ENCODE data around the gene ZNF593. TPM values are rescaled to one million over a fixed set of nuclear protein-coding genes. Genes with fewer than 3 reads are reported as not detected.

The ZNF593 gene
- polyA plus RNA-seq, 2 of the 4 experiments (the other 2 are of a cell fraction), result 27.2 to 45.4 TPM

GRCh38 chr1:26127235-26128163 is 42.2 kb upstream of the ZNF593 start:
- H3K9me3 ChIP-seq, result no peaks in the 10 kb centered on the region
- H3K4me3 ChIP-seq, result no peak overlapping the region
- no peak for TF ChIP-seq CBX2 (IDR thresholded peaks at IDR 0.05; ENCODE audit: borderline replicate concordance, low read depth)
- TF ChIP-seq HMGXB4 (CRISPR knock-in tag; IDR thresholded peaks at IDR 0.05; ENCODE audit: borderline replicate concordance), result no peak
- TF ChIP-seq MAZ (IDR thresholded peaks at IDR 0.05; ENCODE audit: borderline replicate concordance, low read depth, low read length), result no peak
- FAIRE-seq, result no peak
- H3K27ac ChIP-seq, result no peak overlapping the region
- no peak for ATAC-seq
- H3K4me2 ChIP-seq, result no peak overlapping the region
- POLR2A ChIA-PET, result no interaction called here
- H3K4me1 ChIP-seq, result peaks cover 30% of the 10 kb centered on the region; the same call in 2 of the 3 replicates
- CTCF ChIA-PET, result interaction anchor here (0.9 to 7.1 kb wide), 8 partner anchors 10 to 225 kb away, joined by 3 to 46 read pairs (median 4); no protein-coding TSS in a partner anchor
- DNase-seq (ENCODE audit: low read depth in 1 of 2, low spot score in 1 of 2), result no peak
- WGBS (ENCODE audit: missing lambda C conversion rate), result 90% methylated on average over 13 of the region's 13 CpGs

- Histone ChIP-seq H3K4me2 (no peak overlapping the region), H3K4me3 (no peak overlapping the region), H3K4me1 (peaks cover 8% of the 10 kb centered on the region; the same call in 2 of the 3 replicates), H3K9me3 (no peaks in the 10 kb centered on the region), H3K27ac (no peak overlapping the region)
- ChIA-PET POLR2A (no interaction called here), CTCF (interaction anchor here (1.1 to 4.5 kb wide), 3 partner anchors 16 to 25 kb away, joined by 3 to 24 read pairs (median 3); no protein-coding TSS in a partner anchor)
- TF ChIP-seq FOXS1 (CRISPR knock-in tag; IDR thresholded peaks at IDR 0.05) (no peak), MAX (IDR thresholded peaks at IDR 0.05) (no peak), ELK1 (IDR thresholded peaks at IDR 0.05; ENCODE audit: low read depth, low read length) (no peak)
- ATAC-seq, result no peak
- DNase-seq (ENCODE audit: low read depth in 1 of 2, low spot score in 1 of 2), result no peak
- no peak for FAIRE-seq
- 75% methylated on average over 4 of the region's 4 CpGs for WGBS (ENCODE audit: missing lambda C conversion rate)
These were observed 39.9 kb upstream of the ZNF593 start for GRCh38 chr1:26129778-26130177.

GRCh38 chr1:26130695-26131094 is 39.0 kb upstream of the ZNF593 start:
- 70% methylated on average over 1 of the region's 1 CpG for WGBS (ENCODE audit: missing lambda C conversion rate)
- H3K4me2 ChIP-seq, result no peak overlapping the region
- ChIA-PET POLR2A (no interaction called here), CTCF (interaction anchor here (1.0 to 4.5 kb wide), 4 partner anchors 8 to 26 kb away, joined by 3 to 24 read pairs (median 3); no protein-coding TSS in a partner anchor)
- DNase-seq (ENCODE audit: low read depth in 1 of 2, low spot score in 1 of 2) (no peak), FAIRE-seq (no peak), ATAC-seq (no peak)
- H3K4me3 ChIP-seq, result no peak overlapping the region
- H3K9me3 ChIP-seq, result no peaks in the 10 kb centered on the region
- H3K4me1 ChIP-seq, result 0 out of 3 replicates have a peak, but pooled peaks cover 5% of the 10 kb centered on the region
- no peak overlapping the region for H3K27ac ChIP-seq
- no peak for TF ChIP-seq FOSL2 (IDR thresholded peaks at IDR 0.05)
- TF ChIP-seq FOSL2 (CRISPR knock-in tag; IDR thresholded peaks at IDR 0.05), result no peak
- TF ChIP-seq MAFK (IDR thresholded peaks at IDR 0.05; ENCODE audit: partially characterized antibody), result no peak
- TF ChIP-seq NFE2L2 (conservative IDR thresholded peaks at IDR 0.05; ENCODE audit: low read length), result no peak
- TF ChIP-seq MAX (IDR thresholded peaks at IDR 0.05), result no peak
- TF ChIP-seq REST (IDR thresholded peaks at IDR 0.05), result no peak
- no peak for TF ChIP-seq HDAC2 (IDR thresholded peaks at IDR 0.05)
- TF ChIP-seq BHLHE40 (IDR thresholded peaks at IDR 0.05; ENCODE audit: low read depth, low read length), result no peak
- no peak for TF ChIP-seq RFX5 (IDR thresholded peaks at IDR 0.05)
- TF ChIP-seq EP300 (IDR thresholded peaks at IDR 0.05), result no peak
- no peak for TF ChIP-seq POLR2A (IDR thresholded peaks at IDR 0.05; ENCODE audit: low read length)
- TF ChIP-seq HMGXB4 (CRISPR knock-in tag; IDR thresholded peaks at IDR 0.05; ENCODE audit: borderline replicate concordance), result no peak
